Adrenal gland (tissue), 5 donors: ENCODE measurements around the gene FYN.

Source experiments
- CTCF ChIP-seq, 6 experiments: fragments of 450-650 bp in 4 of 6; fragments of 200-600 bp in 2 of 6; sonication (generic) in 1 of 6; IDR thresholded peaks; 1 replicate in 5 of 6; 2 replicates in 1 of 6; pipeline versions ENCODE4 v1.5.1 to v1.8.0; 2016 to 2021; ENCODE audit warnings: antibody characterized with exemption in 6 of 6, mild to moderate bottlenecking in 2 of 6, moderate library complexity in 1 of 6
- POLR2A ChIP-seq, 2 donors: fragments of 450-650 bp; IDR thresholded peaks; one replicate each; pipeline ENCODE4 v1.6.1; 2017; ENCODE audit warnings: antibody characterized with exemption in 2 of 2, mild to moderate bottlenecking in 2 of 2, moderate library complexity in 1 of 2
- donor health status: DM: no; HTN: no; CAD: no.

GRCh38 chr6:111745186-111745585 is 128.1 kb downstream of the FYN start:
- TF ChIP-seq CTCF (IDR thresholded peaks at IDR 0.05) (no peak), POLR2A (IDR thresholded peaks at IDR 0.05) (no peak)
